NCI-H2196 treated with DMSO at 0.1 percent for 48 hours (cell line): Measurements from ENCODE around the gene SPIRE1.
"Not testable (repeated sequence)": the region's sequence is repeated elsewhere in the genome, so short reads cannot be mapped to it uniquely, and the experiment has no call there.

ENCODE experiments used
- DNase-seq: peaks from one replicate; lab custom pipeline; 2025; ENCODE audit not compliant: unreplicated experiment; lab: John Stamatoyannopoulos, UW

Gene SPIRE1

DNA sequence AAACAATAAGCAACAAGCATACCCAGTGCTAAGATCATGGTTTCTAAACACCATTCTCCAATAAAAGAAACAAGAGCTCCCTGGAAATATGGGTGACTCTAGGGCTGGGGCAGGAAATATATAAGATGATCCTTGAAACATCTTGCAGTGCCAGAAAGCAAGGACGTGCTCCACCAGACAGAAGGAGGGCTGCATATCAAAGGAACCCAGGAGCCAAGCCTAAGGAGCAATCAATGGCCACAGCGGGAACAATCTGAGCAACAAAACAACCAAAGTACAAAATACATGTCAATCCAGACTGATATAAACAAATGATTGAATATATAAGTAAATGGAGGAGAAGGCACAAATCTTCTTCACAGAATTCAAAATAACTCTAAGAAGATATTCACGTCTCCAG is 10.1 kb downstream of the SPIRE1 start:
- DNase-seq, result no peak

- peak; percentile 77 for DNase-seq
These were observed 12.1 kb downstream of the SPIRE1 start for GRCh38 chr18:12645751-12646203.

GRCh38 chr18:12645254-12645653 is 12.7 kb downstream of the SPIRE1 start:
- no peak for DNase-seq

GRCh38 chr18:12643756-12644155 is 14.2 kb downstream of the SPIRE1 start:
- not testable (repeated sequence) for DNase-seq

DNA sequence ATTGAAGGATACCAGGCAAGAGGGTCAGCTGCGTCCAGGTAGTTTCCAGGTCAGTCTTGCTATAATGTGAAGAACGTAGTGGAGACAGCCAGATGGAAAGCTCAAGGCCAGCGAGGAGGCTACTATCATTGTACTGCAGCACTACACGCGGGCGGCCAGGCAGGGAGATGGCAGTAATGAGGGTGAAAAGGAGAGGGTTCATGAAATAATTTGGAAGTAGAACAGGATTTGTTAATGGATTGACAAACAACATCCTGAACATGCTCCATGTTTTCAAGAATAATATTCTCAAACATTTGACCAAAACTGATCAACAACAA is 17.1 kb downstream of the SPIRE1 start:
- DNase-seq, result no peak

DNA sequence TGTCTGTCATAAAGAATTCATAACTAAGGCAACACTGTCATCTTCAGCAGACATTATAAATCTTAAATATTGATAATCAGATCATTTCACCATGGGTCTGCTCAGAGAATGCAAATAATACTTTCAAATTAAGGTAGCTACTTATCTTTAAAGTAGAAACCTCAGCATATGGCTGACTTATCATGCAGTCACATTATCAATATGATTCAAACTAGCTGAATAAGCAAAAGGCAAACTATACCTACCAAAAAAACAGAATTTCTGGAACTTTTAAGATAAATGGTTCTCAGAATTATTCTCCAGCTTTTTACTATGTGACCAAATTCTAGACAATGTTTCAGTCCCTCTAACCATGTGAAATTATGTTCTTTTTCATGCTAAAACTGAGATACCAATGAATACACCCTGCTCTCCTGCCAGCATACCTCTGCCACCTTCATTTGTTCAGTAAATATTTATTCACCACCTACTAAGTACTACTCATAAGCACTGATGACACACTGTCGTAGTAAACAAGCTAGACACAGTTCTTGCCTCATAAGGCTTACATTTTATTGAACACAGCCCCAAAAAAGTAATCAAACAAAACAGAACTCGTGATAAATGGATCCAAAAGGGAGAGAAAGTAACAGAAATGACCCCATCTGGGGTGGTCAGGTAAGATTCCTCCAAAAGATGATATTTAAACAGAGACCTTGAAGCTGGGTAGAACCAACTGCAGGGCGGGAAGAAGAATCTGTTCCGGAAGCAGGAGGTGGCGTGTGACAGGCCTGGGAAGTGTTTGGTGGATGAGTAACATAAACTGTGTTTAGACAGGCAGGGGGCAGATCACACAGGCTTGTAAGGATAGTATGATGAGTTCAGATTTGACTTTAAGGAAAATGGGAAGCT is 17.7 kb downstream of the SPIRE1 start:
- DNase-seq, result no peak

- DNase-seq, result no peak
These were observed 19.2 kb downstream of the SPIRE1 start for GRCh38 chr18:12638644-12639124.

GRCh38 chr18:12637901-12638643 is 19.8 kb downstream of the SPIRE1 start:
- DNase-seq, result no peak

DNA sequence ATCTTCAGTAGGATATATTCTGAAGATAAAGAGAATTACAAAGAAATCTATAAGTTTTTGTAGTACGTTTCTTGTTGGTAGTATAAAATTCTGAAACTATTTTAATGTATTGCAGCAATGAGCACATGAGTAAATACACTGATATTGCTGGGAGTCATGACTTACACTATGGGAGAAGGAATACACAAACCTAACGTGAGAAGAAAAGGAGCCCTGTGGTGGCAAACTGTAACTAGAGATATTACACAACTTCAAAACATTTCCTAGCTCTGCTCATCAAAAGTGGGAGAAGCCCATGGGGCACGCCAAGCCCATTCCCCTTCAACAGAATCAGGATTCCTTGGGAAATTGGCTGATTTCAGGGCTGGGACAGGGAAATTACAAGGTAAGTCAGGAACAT is 20.5 kb downstream of the SPIRE1 start:
- no peak for DNase-seq

DNA sequence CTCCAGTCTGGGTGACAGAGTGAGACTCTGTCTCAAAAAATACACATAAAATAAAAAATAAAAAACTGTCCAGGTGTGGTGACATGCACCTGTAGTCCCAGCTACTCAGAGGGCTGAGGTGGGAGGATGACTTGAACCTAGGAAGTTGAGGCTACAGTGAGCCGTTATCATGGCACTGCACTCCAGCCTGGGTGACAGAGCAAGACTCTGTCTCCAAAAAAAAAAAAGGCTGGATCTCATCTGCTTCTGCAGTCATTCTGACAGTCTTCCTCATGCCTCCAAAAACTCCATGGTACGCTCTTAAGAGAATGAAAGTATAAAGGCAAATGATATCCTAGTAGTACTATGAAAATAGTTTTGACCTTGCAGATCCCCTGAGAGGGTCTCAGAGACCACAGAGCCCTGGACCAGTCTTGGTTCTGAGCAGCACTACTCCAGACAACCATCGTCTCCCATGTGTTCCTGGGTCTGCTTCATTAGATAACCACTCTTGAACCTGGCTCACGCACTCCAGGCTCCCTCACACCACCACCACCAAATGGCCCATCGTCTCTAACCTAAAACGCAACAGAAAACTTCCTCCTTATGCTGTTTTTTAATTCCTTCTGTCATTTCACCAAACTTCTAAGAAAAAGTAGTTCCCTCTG is 26.0 kb downstream of the SPIRE1 start:
- no peak for DNase-seq

DNA sequence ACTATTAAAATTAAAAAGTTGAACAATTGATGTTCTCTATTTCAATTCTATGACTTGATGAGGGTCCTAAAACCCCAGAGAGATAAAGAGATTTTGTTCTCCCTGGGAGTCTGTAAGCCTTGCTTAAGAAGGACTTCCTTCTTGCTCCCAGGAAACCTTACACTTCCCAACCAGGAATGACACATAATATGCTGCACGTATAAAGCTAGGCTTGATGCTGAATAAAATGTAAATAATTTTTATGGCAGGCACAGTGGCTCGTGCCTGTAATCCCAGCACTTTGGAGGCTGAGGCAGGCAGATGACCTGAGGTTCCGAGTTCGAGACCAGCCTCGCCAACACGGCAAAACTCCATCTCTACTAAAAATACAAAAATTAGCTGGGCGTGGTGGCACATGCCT is 27.8 kb downstream of the SPIRE1 start:
- no peak for DNase-seq

GRCh38 chr18:12628706-12629702 is 28.9 kb downstream of the SPIRE1 start:
- no peak for DNase-seq

DNA sequence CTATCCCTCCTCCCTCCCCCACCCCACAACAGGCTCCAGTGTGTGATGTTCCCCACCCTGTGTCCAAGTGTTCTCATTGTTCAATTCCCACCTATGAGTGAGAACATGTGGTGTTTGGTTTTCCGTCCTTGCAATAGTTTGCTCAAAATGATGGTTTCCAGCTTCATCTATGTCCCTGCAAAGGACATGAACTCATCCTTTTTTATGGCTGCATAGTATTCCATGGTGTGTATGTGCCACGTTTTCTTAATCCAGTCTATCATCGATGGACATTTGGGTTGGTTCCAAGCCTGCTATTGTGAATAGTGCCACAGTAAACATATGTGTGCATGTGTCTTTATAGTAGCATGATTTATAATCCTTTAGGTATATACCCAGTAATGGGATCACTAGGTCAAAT is 30.7 kb downstream of the SPIRE1 start:
- DNase-seq, result not testable (repeated sequence)

DNA sequence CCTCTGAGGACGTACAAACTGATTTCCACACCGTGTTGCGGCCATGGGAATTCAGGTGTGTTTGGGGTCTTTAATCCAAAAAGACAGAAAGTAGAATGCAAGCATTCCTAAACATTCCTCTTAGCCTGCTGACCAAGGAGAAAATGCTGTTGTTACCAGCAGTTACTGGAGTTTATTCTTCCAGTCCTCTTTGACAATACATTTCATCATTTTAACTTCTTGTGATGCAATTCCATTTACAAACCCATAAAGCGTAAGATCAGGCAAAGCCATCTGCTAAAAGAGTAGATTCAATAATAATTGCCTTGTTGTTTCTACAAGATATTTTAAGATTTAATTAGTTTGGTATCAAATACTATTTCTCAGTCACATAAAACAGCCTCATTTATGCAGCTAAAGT is 32.7 kb downstream of the SPIRE1 start:
- no peak for DNase-seq

DNA sequence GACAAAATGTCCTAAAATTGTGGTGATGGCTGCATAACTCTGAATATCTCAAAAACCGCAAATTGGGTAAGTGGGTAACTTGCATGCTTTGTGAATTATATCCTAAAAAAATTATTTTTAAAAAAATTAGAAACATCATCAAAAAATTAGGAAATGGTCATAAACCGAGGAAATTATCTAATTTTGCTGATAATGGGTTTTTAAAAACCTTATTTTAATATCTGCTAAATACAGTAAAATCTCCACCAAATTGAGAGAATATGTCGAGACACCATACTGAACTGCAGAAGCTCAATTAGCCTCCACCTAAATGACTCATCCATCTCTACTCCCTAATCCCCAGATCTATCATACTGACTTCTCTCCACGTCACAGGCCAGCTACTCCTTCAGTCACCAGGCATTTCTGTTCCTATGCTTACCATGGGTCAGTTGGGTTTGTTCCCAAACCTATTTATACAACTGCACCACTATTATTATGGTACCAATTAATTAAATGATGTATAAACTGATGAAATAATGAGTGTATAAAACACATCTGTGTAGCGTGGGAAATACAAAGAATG is 36.1 kb downstream of the SPIRE1 start:
- no peak for DNase-seq

DNA sequence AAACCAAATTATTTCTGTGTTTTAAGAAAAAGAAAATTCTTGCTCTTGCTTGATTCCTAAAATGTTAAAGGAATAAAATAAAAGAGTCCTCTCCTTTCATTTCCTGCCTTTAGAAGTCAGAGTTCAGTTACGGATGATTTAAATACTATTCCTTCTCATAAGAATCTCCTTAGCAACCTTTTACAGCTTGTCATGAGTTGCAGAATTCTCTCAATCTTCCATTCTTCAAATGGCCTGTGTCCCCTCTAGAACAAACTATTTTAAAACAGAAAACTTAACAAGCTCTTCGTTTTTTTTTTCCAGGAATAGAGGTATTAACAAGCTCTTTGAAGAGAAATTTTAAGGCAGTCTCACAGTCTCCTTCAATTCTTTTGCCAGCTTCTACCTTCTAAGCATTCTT is 42.2 kb downstream of the SPIRE1 start:
- no peak for DNase-seq

DNA sequence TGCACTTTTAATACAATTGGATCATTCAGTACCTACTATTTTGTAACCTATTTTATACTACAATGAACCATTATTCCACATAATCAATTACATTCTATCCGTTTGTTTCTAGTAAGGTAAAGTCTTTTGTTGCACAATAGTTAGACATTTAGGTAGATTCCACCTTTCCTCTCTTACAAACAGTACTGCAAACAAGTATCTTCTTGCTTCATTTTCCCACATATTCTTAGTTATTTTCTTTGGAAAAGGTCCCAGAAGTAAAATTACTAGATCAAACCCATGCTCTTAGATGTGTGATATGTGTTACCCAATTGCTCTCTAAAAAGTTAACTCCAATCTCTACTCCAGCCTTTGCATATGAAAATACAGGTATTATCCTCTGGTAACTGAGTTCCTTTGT is 49.6 kb downstream of the SPIRE1 start:
- no peak for DNase-seq

- peak; percentile 32 for DNase-seq
These were observed 51.2 kb downstream of the SPIRE1 start for GRCh38 chr18:12606592-12607315.

GRCh38 chr18:12604445-12605007 is 53.4 kb downstream of the SPIRE1 start:
- DNase-seq, result no peak
